Activated T-helper 17 cell treated with anti-CD3 and anti-CD28 coated beads, Interleukin-2, amount 50 U/mL, for 72 hours (primary cell): ENCODE results near the gene NBPF6. TPM values are rescaled to one million over a fixed set of nuclear protein-coding genes. Genes with fewer than 3 reads are reported as not detected.
"Not testable (repeated sequence)": the region's sequence is repeated elsewhere in the genome, so short reads cannot be mapped to it uniquely, and the experiment has no call there.

Experiments
- ATAC-seq: fragments of 150-1000 bp; cut with Tn5 transposase; replicated peaks from 2 replicates; pipeline ENCODE4 v1.10.0; 2021; ENCODE audit warnings: mild to moderate bottlenecking, moderate library complexity
- H3K27ac Mint-ChIP-seq: one replicate; pipeline ENCODE4 v1.8.0; 2022; ENCODE audit warnings: mixed read lengths
- H3K27me3 Mint-ChIP-seq: one replicate; pipeline ENCODE4 v1.8.0; 2022; ENCODE audit warnings: mixed read lengths
- H3K36me3 Mint-ChIP-seq: one replicate; pipeline ENCODE4 v1.8.0; 2022; ENCODE audit warnings: low read depth, mild to moderate bottlenecking, mixed read lengths
- H3K4me1 Mint-ChIP-seq: one replicate; pipeline ENCODE4 v1.8.0; 2022; ENCODE audit warnings: mixed read lengths
- H3K4me3 Mint-ChIP-seq: one replicate; pipeline ENCODE4 v1.8.0; 2022; ENCODE audit warnings: mild to moderate bottlenecking, mixed read lengths
- H3K9me3 Mint-ChIP-seq: one replicate; pipeline ENCODE4 v1.8.0; 2022; ENCODE audit warnings: mixed read lengths
- total RNA-seq, 2 donors: library from RNA; stranded (reverse); gene quantifications; one replicate each; pipeline ENCODE4 v1.2.3, GENCODE V29; 2022

The NBPF6 gene
- total RNA-seq = not detected

GRCh38 chr1:108450043-108450442 is at the start of gene NBPF6:
NBPF6 (plus strand) TSS chr1:108450343; CDS start chr1:108450602, 259 bp downstream.
- H3K27me3 Mint-ChIP-seq, H3K4me1 Mint-ChIP-seq, H3K4me3 Mint-ChIP-seq, H3K27ac Mint-ChIP-seq, H3K9me3 Mint-ChIP-seq, ATAC-seq, H3K36me3 Mint-ChIP-seq: not testable (repeated sequence)

GRCh38 chr1:108411098-108411833 is 38.9 kb upstream of the NBPF6 start:
- not testable (repeated sequence) for H3K4me3 Mint-ChIP-seq, H3K36me3 Mint-ChIP-seq, H3K27me3 Mint-ChIP-seq, H3K4me1 Mint-ChIP-seq, H3K27ac Mint-ChIP-seq, ATAC-seq, H3K9me3 Mint-ChIP-seq

- H3K36me3 Mint-ChIP-seq, H3K4me3 Mint-ChIP-seq, H3K4me1 Mint-ChIP-seq, H3K27me3 Mint-ChIP-seq, H3K9me3 Mint-ChIP-seq, ATAC-seq, H3K27ac Mint-ChIP-seq: not testable (repeated sequence)
Measured at GRCh38 chr1:108420129-108420528, 30.0 kb upstream of the NBPF6 start.

- H3K9me3 Mint-ChIP-seq, H3K4me3 Mint-ChIP-seq, H3K4me1 Mint-ChIP-seq, H3K27ac Mint-ChIP-seq, H3K27me3 Mint-ChIP-seq, H3K36me3 Mint-ChIP-seq: not testable (repeated sequence)
- ATAC-seq = peak; percentile 91
Measured at GRCh38 chr1:108421061-108421916, 28.9 kb upstream of the NBPF6 start.

GRCh38 chr1:108426877-108427276 is 23.3 kb upstream of the NBPF6 start:
- H3K4me3 Mint-ChIP-seq, H3K36me3 Mint-ChIP-seq, H3K27ac Mint-ChIP-seq, H3K27me3 Mint-ChIP-seq, H3K4me1 Mint-ChIP-seq, ATAC-seq, H3K9me3 Mint-ChIP-seq: not testable (repeated sequence)

GRCh38 chr1:108432002-108432401 is 18.1 kb upstream of the NBPF6 start:
- H3K27ac Mint-ChIP-seq, ATAC-seq, H3K4me1 Mint-ChIP-seq, H3K36me3 Mint-ChIP-seq, H3K9me3 Mint-ChIP-seq, H3K4me3 Mint-ChIP-seq, H3K27me3 Mint-ChIP-seq: not testable (repeated sequence)

GRCh38 chr1:108433404-108433803 is 16.7 kb upstream of the NBPF6 start:
- not testable (repeated sequence) for H3K27me3 Mint-ChIP-seq, H3K4me3 Mint-ChIP-seq, ATAC-seq

GRCh38 chr1:108438536-108438935 is 11.6 kb upstream of the NBPF6 start:
- H3K27ac Mint-ChIP-seq, H3K36me3 Mint-ChIP-seq, H3K4me3 Mint-ChIP-seq, H3K4me1 Mint-ChIP-seq, H3K9me3 Mint-ChIP-seq, H3K27me3 Mint-ChIP-seq: not testable (repeated sequence)
- peak; percentile 95 for ATAC-seq

More at GRCh38 chr1:108433404-108433803, 16.7 kb upstream of the NBPF6 start:
- not testable (repeated sequence) for H3K9me3 Mint-ChIP-seq, H3K4me1 Mint-ChIP-seq, H3K36me3 Mint-ChIP-seq, H3K27ac Mint-ChIP-seq

GRCh38 chr1:108454521-108454920 is 4.4 kb downstream of the NBPF6 start:
- ATAC-seq, H3K27ac Mint-ChIP-seq, H3K4me1 Mint-ChIP-seq, H3K9me3 Mint-ChIP-seq, H3K27me3 Mint-ChIP-seq, H3K4me3 Mint-ChIP-seq, H3K36me3 Mint-ChIP-seq: not testable (repeated sequence)

GRCh38 chr1:108458661-108459060 is 8.5 kb downstream of the NBPF6 start:
- not testable (repeated sequence) for H3K4me1 Mint-ChIP-seq, H3K4me3 Mint-ChIP-seq, H3K36me3 Mint-ChIP-seq, H3K9me3 Mint-ChIP-seq, H3K27me3 Mint-ChIP-seq, H3K27ac Mint-ChIP-seq
- ATAC-seq = peak; percentile 87

GRCh38 chr1:108461758-108462157 is 11.6 kb downstream of the NBPF6 start:
- H3K9me3 Mint-ChIP-seq, H3K4me3 Mint-ChIP-seq, H3K4me1 Mint-ChIP-seq, H3K36me3 Mint-ChIP-seq, H3K27ac Mint-ChIP-seq, H3K27me3 Mint-ChIP-seq, ATAC-seq: not testable (repeated sequence)

GRCh38 chr1:108463962-108464361 is 13.8 kb downstream of the NBPF6 start:
- not testable (repeated sequence) for H3K36me3 Mint-ChIP-seq, H3K27me3 Mint-ChIP-seq, ATAC-seq, H3K4me1 Mint-ChIP-seq, H3K9me3 Mint-ChIP-seq, H3K4me3 Mint-ChIP-seq, H3K27ac Mint-ChIP-seq

- not testable (repeated sequence) for H3K9me3 Mint-ChIP-seq, H3K4me1 Mint-ChIP-seq, H3K27me3 Mint-ChIP-seq, ATAC-seq, H3K27ac Mint-ChIP-seq, H3K4me3 Mint-ChIP-seq, H3K36me3 Mint-ChIP-seq
Measured at GRCh38 chr1:108466166-108466565, 16.0 kb downstream of the NBPF6 start.

- H3K27ac Mint-ChIP-seq, H3K27me3 Mint-ChIP-seq, H3K36me3 Mint-ChIP-seq, H3K4me1 Mint-ChIP-seq, H3K9me3 Mint-ChIP-seq, H3K4me3 Mint-ChIP-seq, ATAC-seq: not testable (repeated sequence)
Measured at GRCh38 chr1:108467155-108467554, 17.0 kb downstream of the NBPF6 start.

GRCh38 chr1:108470750-108471149 is 20.6 kb downstream of the NBPF6 start:
- H3K27me3 Mint-ChIP-seq = peaks cover 25% of the 10 kb centered on the region

More at GRCh38 chr1:108470750-108471149, 20.6 kb downstream of the NBPF6 start:
- H3K4me3 Mint-ChIP-seq, H3K4me1 Mint-ChIP-seq, H3K36me3 Mint-ChIP-seq, H3K9me3 Mint-ChIP-seq, ATAC-seq, H3K27ac Mint-ChIP-seq: not testable (repeated sequence)
